ENCODE measurements around the gene GADD45B. TPM values are rescaled to one million over a fixed set of nuclear protein-coding genes. Genes with fewer than 3 reads are reported as not detected.

Gene GADD45B
- total and polyA plus RNA-seq, 2 donors (not counting 3 experiments of a cell fraction or from before 2014, with no cell fraction given) = 61.3 to 267 TPM

GRCh38 chr19:2478756-2479555 is 3.0 kb downstream of the GADD45B start:
- BruUV-seq (replicated peaks) = no TSS peak
- dilution Hi-C loops (cut with MboI; ENCODE audit: extremely low pct_ligation_motif_present, low sequenced_read_pairs) = no loop called here
- H3K4me2 ChIP-seq (ENCODE audit: insufficient read depth, low read length) = peak overlapping the region; percentile 72
- CTCF ChIA-PET = interaction anchor here (1.0 to 11.2 kb wide), 11 partner anchors 51 to 158 kb away, joined by 3 to 209 read pairs (median 15); no protein-coding TSS in a partner anchor
- no peaks in the 10 kb centered on the region for H3K9me3 ChIP-seq (replicated peaks; ENCODE audit: control insufficient read depth, insufficient read depth, low read length)
- H4K20me1 ChIP-seq (replicated peaks; ENCODE audit: control insufficient read depth, extremely low read depth, insufficient read depth, low read length) = no peaks in the 10 kb centered on the region
- H3K36me3 ChIP-seq (ENCODE audit: control insufficient read depth in 2 of 2, extremely low read depth in 1 of 2, insufficient read depth in 2 of 2, low read length in 2 of 2) = peaks cover 5 to 7% of the 10 kb centered on the region in 2 experiments
- peak overlapping the region; percentile 83 to 89 (median 89) for H3K4me3 ChIP-seq (replicated peaks in 1 of 3; ENCODE audit: insufficient read depth in 1 of 3, low read depth in 1 of 3, low read length in 3 of 3)
- intact Hi-C loops (cut with micrococcal nuclease) = loop anchor here (1.0 kb wide), 2 partner anchors 10 to 76 kb away; no protein-coding TSS in a partner anchor
- H3K9me1 ChIP-seq (replicated peaks; ENCODE audit: control insufficient read depth, extremely low read depth, insufficient read depth, low read length) = no peaks in the 10 kb centered on the region
- peak overlapping the region; percentile 95 for H3K9ac ChIP-seq (replicated peaks; ENCODE audit: extremely low read depth, insufficient read depth, low read length)
- no peaks in the 10 kb centered on the region for H3K27me3 ChIP-seq (ENCODE audit: control insufficient read depth in 2 of 2, insufficient read depth in 2 of 2, low read length in 2 of 2)
- peaks cover 34% of the 10 kb centered on the region for H3K79me2 ChIP-seq (ENCODE audit: control insufficient read depth, insufficient read depth, low read length)
- no peak for TF ChIP-seq MAX (IDR thresholded peaks at IDR 0.05; ENCODE audit: insufficient read depth, insufficient read length)
- peak; percentile 20 for TF ChIP-seq POLR2AphosphoS5 (IDR thresholded peaks at IDR 0.05; ENCODE audit: insufficient read depth, low read depth, low read length)
- TF ChIP-seq CTCF (IDR thresholded peaks at IDR 0.05; ENCODE audit: extremely low read depth in 1 of 2, insufficient read depth in 1 of 2, low read depth in 1 of 2, low read length in 2 of 2) = no peak
- FAIRE-seq (peak; percentile 71), DNase-seq (ENCODE audit: low read depth, low spot score) (peak; percentile 60)
- peak overlapping the region; percentile 32 for H3K27ac ChIP-seq (ENCODE audit: insufficient read depth, low read depth, low read length)
- no peak overlapping the region for H2AFZ ChIP-seq (ENCODE audit: low read depth, low read length)
- POLR2A ChIA-PET = interaction anchor here (1.0 to 5.5 kb wide), 8 partner anchors 55 to 134 kb away, joined by 3 to 253 read pairs (median 41); no protein-coding TSS in a partner anchor
- H3K4me1 ChIP-seq (ENCODE audit: control insufficient read depth, extremely low read depth, insufficient read depth, low read length) = peaks cover 16% of the 10 kb centered on the region

All from endothelial cell of umbilical vein (primary cell).